ENCODE results near the gene SPCS1. TPM values are rescaled to one million over a fixed set of nuclear protein-coding genes. Genes with fewer than 3 reads are reported as not detected.

The SPCS1 gene
- total and polyA plus RNA-seq, 11 donors: 48.6 to 176 (median 80.2) TPM

DNA sequence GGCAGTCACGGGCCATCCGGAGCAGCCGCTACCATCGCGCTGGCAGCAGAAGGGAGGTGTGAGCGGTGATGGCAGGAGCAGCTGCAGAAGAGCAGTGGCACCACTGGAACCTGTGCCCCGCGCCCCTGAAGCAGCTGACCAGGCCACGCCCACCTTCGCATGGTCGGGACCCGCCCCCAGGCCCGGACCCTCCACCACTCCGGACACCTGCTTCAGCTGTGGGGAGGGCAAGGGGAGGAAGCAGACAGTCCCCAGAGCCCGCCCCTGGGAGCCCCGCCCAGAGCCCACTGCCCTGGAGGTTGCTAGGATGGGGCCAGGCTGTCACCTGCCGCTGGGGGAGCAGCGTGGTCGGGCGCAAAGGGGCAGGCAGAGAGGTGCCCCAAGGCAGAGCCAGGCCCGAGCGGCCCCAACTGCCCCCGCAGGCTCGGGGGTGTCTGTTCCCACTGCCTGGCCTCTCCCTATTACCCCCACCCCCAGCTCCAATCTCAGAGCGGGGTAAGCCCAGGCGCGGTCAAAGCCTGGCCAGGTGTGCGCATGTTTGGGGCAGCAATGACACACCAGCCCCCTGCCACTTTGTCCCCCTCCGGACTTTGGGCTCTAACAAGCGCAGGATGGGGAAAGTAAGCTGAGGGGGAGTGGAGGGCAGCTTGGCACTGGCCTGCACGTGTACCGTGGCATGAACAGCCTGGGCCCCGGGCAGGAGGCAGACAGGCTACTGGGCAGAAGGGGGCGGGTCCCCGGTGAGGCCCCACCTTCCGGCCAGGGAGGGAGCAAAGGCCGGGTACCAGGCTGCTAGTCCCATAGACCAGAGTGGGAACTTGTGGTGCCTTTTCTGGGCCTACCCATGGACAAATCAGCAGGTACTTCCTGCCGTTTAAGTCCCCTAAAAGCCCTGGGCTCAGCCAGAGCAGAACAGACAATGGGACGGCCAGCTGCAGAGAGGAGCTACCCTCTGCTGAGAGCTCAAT is 8.7 kb downstream of the SPCS1 start:
- 46 to 62% (median 58%) methylated on average over 27 to 39 of the region's 39 CpGs for WGBS, 4 donors
- peaks cover 0 to 6% (median 0%) of the 10 kb centered on the region in 12 donors for H3K9me3 ChIP-seq
- DNase-seq: no peak
- no peaks in the 10 kb centered on the region for H3K27me3 ChIP-seq
- no peak overlapping the region for H3K4me3 ChIP-seq
- ATAC-seq: peak in 3 of 4 donors; percentile 28 to 75 (median 62)
- TF ChIP-seq, protein P1, sequence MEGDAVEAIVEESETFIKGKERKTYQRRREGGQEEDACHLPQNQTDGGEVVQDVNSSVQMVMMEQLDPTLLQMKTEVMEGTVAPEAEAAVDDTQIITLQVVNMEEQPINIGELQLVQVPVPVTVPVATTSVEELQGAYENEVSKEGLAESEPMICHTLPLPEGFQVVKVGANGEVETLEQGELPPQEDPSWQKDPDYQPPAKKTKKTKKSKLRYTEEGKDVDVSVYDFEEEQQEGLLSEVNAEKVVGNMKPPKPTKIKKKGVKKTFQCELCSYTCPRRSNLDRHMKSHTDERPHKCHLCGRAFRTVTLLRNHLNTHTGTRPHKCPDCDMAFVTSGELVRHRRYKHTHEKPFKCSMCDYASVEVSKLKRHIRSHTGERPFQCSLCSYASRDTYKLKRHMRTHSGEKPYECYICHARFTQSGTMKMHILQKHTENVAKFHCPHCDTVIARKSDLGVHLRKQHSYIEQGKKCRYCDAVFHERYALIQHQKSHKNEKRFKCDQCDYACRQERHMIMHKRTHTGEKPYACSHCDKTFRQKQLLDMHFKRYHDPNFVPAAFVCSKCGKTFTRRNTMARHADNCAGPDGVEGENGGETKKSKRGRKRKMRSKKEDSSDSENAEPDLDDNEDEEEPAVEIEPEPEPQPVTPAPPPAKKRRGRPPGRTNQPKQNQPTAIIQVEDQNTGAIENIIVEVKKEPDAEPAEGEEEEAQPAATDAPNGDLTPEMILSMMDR (IDR thresholded peaks at IDR 0.05): no peak
- TF ChIP-seq POLR2A (IDR thresholded peaks at IDR 0.05): no peak
- no peak overlapping the region for H3K27ac ChIP-seq
- peaks cover 0 to 38% (median 27%) of the 10 kb centered on the region in 9 donors for H3K36me3 ChIP-seq
- no peaks in the 10 kb centered on the region for H3K4me1 ChIP-seq
- intact Hi-C loops (cut with DNase I): no loop called here

DNA sequence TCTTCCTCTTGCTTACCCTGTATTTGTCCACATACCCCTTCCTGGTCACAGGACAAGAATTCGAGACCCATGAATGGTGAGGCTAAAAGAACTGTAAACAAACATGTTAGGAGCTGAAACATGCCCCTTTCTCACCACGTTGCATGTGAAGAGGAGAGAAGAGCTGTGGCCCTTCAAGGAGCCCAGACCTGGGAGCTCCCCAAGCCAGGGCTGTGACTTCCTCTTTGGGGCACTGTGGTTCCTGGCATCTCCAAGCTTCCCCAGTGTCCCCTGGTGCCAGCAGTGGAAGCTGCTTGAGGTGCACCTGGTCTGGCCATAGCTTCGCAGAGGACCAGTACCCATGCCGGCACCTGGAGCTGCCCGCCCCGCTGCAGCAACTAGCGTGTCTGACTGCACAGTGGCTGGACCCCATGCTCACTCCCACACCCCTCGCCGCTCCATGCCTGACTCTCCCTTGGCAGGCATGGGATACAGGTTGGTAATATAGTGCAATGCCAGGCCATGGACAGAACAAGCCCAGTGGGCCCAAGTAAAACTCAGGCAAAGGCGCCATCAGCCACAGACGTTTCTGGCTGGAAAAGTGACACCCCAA is 9.9 kb downstream of the SPCS1 start:
- Histone ChIP-seq H3K4me3 (no peak overlapping the region), H3K9me3 (peaks cover 0 to 13% (median 0%) of the 10 kb centered on the region in 12 donors), H3K4me1 (peaks cover 0 to 9% (median 0%) of the 10 kb centered on the region in 12 donors), H3K27me3 (no peaks in the 10 kb centered on the region), H3K36me3 (peaks cover 0 to 35% (median 18%) of the 10 kb centered on the region in 9 donors), H3K27ac (no peak overlapping the region)
- peak in 1 of 4 donors; percentile 27 for ATAC-seq
- TF ChIP-seq, protein P1 (IDR thresholded peaks at IDR 0.05): no peak
- TF ChIP-seq POLR2A (IDR thresholded peaks at IDR 0.05): no peak
- intact Hi-C loops (cut with DNase I): no loop called here
- WGBS, 4 donors: 83 to 96% (median 94%) methylated on average over 11 of the region's 11 CpGs
- DNase-seq: no peak

DNA sequence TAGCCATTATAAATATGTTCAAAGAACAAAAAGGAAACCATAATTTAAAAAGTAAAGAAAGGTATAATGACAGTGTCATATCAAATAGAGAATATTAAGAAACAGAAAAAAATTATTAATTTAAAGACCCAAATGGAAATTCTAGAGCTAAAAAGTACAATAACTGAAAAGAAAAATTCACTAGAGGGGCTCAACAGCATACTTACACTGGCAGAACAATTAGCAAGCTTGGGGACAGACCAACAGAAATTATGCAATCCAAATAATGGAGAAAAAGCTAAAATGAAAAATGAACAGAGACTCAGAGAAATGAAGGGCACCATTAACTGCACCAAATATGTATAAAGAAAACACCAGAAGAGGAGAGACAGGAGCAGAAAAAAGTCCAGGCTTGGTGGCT is 13.7 kb downstream of the SPCS1 start:
- no peak for ATAC-seq
- intact Hi-C loops (cut with DNase I): no loop called here

More for the DNA sequence above, 13.7 kb downstream of the SPCS1 start:
- no peak for DNase-seq
- TF ChIP-seq POLR2A (IDR thresholded peaks at IDR 0.05): no peak
- TF ChIP-seq, protein P1 (IDR thresholded peaks at IDR 0.05): no peak
- Histone ChIP-seq H3K27ac (no peak overlapping the region), H3K4me1 (peaks cover 0 to 19% (median 0%) of the 10 kb centered on the region in 12 donors), H3K9me3 (peaks cover 0 to 13% (median 0%) of the 10 kb centered on the region in 12 donors), H3K4me3 (no peak overlapping the region), H3K36me3 (peaks cover 0 to 28% (median 6%) of the 10 kb centered on the region in 9 donors), H3K27me3 (no peaks in the 10 kb centered on the region)
